Measurements from ENCODE around the gene GJA4. TPM values are rescaled to one million over a fixed set of nuclear protein-coding genes. Genes with fewer than 3 reads are reported as not detected.

GJA4 gene
- total RNA-seq, 1 donor from 2014 or later: 22.3 TPM

DNA sequence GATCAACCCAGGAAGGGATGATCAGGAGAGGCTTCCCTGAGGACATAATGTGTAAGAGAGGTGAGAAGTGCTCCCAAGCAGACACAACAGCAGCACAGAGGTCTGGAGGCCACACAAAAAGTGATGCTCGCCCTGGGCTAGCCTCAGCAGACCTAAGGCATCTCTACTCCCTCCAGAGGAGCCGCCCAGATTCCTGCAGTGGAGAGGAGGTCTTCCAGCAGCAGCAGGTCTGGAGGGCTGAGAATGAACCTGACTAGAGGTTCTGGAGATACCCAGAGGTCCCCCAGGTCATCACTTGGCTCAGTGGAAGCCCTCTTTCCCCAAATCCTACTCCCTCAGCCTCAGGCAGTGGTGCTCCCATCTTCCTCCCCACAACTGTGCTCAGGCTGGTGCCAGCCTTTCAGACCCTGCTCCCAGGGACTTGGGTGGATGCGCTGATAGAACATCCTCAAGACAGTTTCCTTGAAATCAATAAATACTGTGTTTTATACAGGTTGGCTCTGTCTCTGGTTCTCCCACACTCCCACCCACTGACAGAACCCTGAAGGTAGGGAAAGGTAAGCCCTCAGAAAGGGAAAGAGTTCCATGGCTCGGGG lies 6.8 kb upstream of the GJA4 start:
- H3K27ac Mint-ChIP-seq (ENCODE audit: unreplicated experiment): no peak overlapping the region
- H3K9me3 Mint-ChIP-seq: no peaks in the 10 kb centered on the region
- peaks cover 13% of the 10 kb centered on the region for H3K4me1 Mint-ChIP-seq
- no peak for TF ChIP-seq CTCF (conservative IDR thresholded peaks at IDR 0.05)
- no peaks in the 10 kb centered on the region for H3K36me3 Mint-ChIP-seq (ENCODE audit: low read depth)
- H3K27me3 Mint-ChIP-seq (ENCODE audit: low read depth): peaks cover 55% of the 10 kb centered on the region
- H3K4me3 Mint-ChIP-seq: no peak overlapping the region
- DNase-seq (ENCODE audit: low read depth, low spot score): no peak

DNA sequence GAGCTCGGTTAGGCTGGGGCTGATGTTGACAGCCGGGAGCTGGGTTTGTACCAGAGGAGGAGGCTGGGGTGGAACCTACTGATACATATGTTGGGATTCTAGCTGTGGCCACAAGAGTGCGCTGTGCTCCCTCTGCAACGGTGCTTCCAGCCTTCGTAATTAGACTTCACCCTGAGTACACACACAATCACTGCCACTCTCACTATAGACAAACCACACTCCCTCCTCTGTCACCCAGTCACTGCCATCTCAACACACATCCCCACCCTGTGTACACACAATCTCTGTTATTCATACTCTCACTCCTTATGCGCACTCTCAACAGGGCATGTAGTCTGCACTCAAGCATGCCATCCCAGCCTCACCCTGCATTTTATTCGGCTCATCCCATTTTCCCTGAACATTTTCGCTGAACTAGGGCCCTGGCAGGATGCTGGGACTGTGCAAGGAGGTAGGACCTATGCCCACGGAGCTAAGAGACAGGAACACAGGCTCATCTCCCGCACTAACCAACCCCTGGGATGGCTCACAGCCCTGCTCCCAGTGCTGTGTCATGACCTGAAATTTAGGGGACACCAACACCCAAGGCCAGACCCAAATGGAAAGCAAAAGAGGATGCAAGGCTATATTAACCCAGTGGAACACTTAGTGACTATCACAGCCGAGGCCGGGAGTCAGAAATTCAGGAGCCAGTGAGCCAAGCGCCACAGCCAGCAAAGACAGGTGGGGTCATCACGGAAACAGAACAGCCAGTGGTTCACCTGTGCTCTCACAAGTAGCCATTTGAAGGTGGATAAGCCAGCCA lies 6.1 kb upstream of the GJA4 start:
- Mint-ChIP-seq H3K4me3 (peak overlapping the region; percentile 41), H3K4me1 (peaks cover 17% of the 10 kb centered on the region), H3K36me3 (ENCODE audit: low read depth) (no peaks in the 10 kb centered on the region)

GRCh38 chr1:34787461-34788420 lies 5.1 kb upstream of the GJA4 start:
- Mint-ChIP-seq H3K4me1 (peaks cover 26% of the 10 kb centered on the region), H3K4me3 (no peak overlapping the region), H3K27me3 (ENCODE audit: low read depth) (peaks cover 55% of the 10 kb centered on the region), H3K9me3 (no peaks in the 10 kb centered on the region), H3K36me3 (ENCODE audit: low read depth) (no peaks in the 10 kb centered on the region), H3K27ac (ENCODE audit: unreplicated experiment) (peak overlapping the region; percentile 17)
- no peak for DNase-seq (ENCODE audit: low read depth, low spot score)
- TF ChIP-seq CTCF (conservative IDR thresholded peaks at IDR 0.05): peak; percentile 38

More for the DNA sequence above, 6.1 kb upstream of the GJA4 start:
- peak overlapping the region; percentile 47 for H3K27ac Mint-ChIP-seq (ENCODE audit: unreplicated experiment)
- no peaks in the 10 kb centered on the region for H3K9me3 Mint-ChIP-seq
- DNase-seq (ENCODE audit: low read depth, low spot score): peak; percentile 71
- TF ChIP-seq CTCF (conservative IDR thresholded peaks at IDR 0.05): peak; percentile 90
- H3K27me3 Mint-ChIP-seq (ENCODE audit: low read depth): peaks cover 56% of the 10 kb centered on the region

DNA sequence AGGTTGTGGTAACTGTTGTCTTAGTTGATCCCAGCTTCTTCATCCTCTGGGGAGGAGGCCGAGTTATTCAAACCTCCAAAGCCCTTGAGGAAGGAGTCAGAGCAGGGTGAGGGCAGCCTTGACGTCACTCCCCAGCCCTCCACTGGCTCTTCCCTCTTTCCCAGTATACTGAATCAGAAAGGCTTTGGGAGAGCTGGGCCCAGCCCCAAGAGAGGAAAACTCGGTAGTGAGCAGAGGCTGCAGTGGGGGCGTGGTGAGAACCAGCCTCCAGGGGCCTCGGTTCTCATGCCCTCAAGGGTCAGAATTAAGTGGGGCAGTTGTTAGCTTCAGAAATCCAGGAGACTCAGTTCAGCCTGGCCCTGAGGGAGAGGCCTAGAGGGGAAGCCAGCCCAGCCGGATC lies 1.8 kb upstream of the GJA4 start:
- Mint-ChIP-seq H3K27me3 (ENCODE audit: low read depth) (peaks cover 41% of the 10 kb centered on the region), H3K4me1 (peaks cover 38% of the 10 kb centered on the region), H3K9me3 (no peaks in the 10 kb centered on the region), H3K4me3 (no peak overlapping the region), H3K27ac (ENCODE audit: unreplicated experiment) (no peak overlapping the region), H3K36me3 (ENCODE audit: low read depth) (peaks cover 5% of the 10 kb centered on the region)
- no peak for DNase-seq (ENCODE audit: low read depth, low spot score)
- TF ChIP-seq CTCF (conservative IDR thresholded peaks at IDR 0.05): no peak

DNA sequence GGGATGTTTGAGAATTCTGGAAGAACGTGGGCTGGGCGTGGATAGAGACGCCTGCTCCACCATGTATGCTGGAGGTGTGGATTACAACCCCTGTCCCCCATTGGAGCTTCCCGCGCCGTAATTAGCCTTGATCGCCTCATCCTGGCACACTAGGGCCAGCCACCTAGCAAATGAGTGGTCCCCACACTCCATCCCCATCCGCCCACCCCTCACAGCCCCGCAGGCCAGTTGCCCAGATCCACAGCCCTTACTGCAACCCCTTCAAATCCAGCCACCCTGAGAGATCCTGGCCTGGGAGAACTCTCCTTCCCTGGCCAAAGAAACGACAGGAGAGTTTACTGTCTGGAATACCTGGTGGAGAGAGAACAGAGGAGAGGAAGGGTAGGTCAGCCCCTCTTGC lies 375 bp upstream of the GJA4 start:
- no peaks in the 10 kb centered on the region for H3K9me3 Mint-ChIP-seq
- no peak for TF ChIP-seq CTCF (conservative IDR thresholded peaks at IDR 0.05)
- no peak for DNase-seq (ENCODE audit: low read depth, low spot score)
- peak overlapping the region; percentile 82 for H3K4me3 Mint-ChIP-seq
- peaks cover 42% of the 10 kb centered on the region for H3K27me3 Mint-ChIP-seq (ENCODE audit: low read depth)
- peaks cover 44% of the 10 kb centered on the region for H3K4me1 Mint-ChIP-seq
- peak overlapping the region; percentile 57 for H3K27ac Mint-ChIP-seq (ENCODE audit: unreplicated experiment)
- peaks cover 5% of the 10 kb centered on the region for H3K36me3 Mint-ChIP-seq (ENCODE audit: low read depth)

All from neural crest cell (in vitro differentiated cells).